ENCODE data around the gene PMM1. TPM values are rescaled to one million over a fixed set of nuclear protein-coding genes. Genes with fewer than 3 reads are reported as not detected.

The PMM1 gene
- total and polyA plus RNA-seq, 4 experiments from 2014 or later: 31.7 to 45.7 (median 32.5) TPM

DNA sequence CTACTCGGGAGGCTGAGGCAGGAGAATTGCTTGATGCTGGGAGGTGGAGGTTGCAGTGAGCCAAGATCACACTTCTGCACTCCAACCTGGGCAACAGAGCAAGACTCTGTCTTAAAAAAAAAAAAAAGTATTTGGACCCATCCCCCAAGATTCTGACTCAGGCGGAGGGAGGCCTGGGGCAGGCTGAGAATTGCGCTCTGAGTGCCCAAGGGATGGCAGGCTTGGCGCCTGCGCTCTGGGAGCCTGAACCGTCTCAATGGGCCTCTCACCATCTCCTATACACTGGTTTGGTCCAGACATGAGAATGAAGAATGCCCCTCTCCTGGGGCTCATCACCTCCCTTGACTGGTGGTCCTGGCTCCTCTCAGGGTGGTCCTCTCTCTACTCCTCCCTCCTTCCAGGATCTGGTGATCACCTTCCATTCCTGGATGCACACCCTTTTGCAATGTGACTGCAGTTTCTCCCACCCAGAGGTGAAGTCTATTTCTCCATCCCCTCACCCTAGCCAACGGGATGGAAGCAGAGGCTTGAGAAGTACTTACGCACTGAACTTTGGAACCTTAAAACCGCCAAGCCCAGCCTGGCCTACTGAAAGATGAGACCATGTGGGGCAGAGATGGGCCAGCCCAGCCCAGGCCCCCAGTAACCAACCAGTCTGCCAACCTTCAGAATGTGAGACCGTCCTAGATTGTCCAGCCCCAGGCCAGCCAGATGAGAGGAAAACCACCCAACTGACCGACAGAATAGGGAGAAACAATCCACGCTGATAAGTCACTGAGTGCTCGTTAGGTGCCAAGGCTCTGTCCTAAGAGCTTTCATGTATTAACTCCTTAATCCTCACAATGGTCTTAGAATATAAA lies 50.3 kb downstream of the PMM1 start:
- Histone ChIP-seq H3K36me3 (ENCODE audit: insufficient read depth, low read length) (peaks cover 5% of the 10 kb centered on the region), H3K4me1 (ENCODE audit: insufficient read depth, low read length) (peaks cover 17% of the 10 kb centered on the region), H3K27me3 (ENCODE audit: insufficient read depth, low read length) (no peaks in the 10 kb centered on the region), H3K27ac (ENCODE audit: low read depth, low read length) (no peak overlapping the region), H3K4me3 (ENCODE audit: low read length in 2 of 2) (no peak overlapping the region), H3K9me3 (ENCODE audit: control insufficient read depth in 1 of 2, low read length in 2 of 2) (no peaks in the 10 kb centered on the region)
- ChIA-PET POLR2A (ENCODE audit: partially characterized antibody) (no interaction called here), CTCF (ENCODE audit: partially characterized antibody) (no interaction called here)
- peaks cover 4 to 27% of the 10 kb centered on the region in 2 donors for H3K36me3 Mint-ChIP-seq
- no peak for DNase-seq
- H3K9me3 Mint-ChIP-seq: peaks cover 0 to 1% (median 0%) of the 10 kb centered on the region in 8 donors
- H3K27ac Mint-ChIP-seq: peak overlapping the region in 4 of 7 donors; percentile 7 to 79 (median 52)
- no peak overlapping the region for H3K4me3 Mint-ChIP-seq
- H3K27me3 Mint-ChIP-seq: no peaks in the 10 kb centered on the region
- intact Hi-C loops (cut with micrococcal nuclease): no loop called here
- peaks cover 21 to 37% (median 30%) of the 10 kb centered on the region in 4 donors for H3K4me1 Mint-ChIP-seq

DNA sequence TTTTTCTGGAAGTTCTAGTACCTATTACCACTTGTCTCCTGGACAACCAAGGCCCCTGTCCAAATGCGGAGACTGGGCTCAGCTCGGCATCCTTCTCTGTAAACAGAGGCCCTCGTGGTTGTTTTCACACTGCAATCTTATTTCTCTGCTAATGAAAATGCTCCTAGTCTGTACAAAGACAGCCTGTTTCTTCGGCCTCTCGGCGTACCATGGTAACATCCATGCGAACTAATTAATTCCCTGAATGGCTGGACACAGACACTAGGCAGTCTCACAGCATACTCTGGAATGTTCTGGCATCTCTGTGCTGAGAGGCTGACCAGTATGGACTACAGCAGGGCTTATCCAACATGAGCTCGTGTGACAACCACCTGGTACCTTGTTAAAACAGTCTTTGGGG lies 51.1 kb downstream of the PMM1 start:
- peaks cover 0 to 1% (median 0%) of the 10 kb centered on the region in 8 donors for H3K9me3 Mint-ChIP-seq
- no peaks in the 10 kb centered on the region for H3K27me3 ChIP-seq (ENCODE audit: insufficient read depth, low read length)
- H3K27ac ChIP-seq (ENCODE audit: low read depth, low read length): no peak overlapping the region
- H3K27ac Mint-ChIP-seq: peak overlapping the region in 1 of 7 donors; percentile 7
- ChIA-PET CTCF (ENCODE audit: partially characterized antibody) (no interaction called here), POLR2A (ENCODE audit: partially characterized antibody) (no interaction called here)
- peaks cover 4 to 25% of the 10 kb centered on the region in 2 donors for H3K36me3 Mint-ChIP-seq
- intact Hi-C loops (cut with micrococcal nuclease): no loop called here
- peaks cover 19 to 34% (median 25%) of the 10 kb centered on the region in 4 donors for H3K4me1 Mint-ChIP-seq
- no peak for DNase-seq
- no peak overlapping the region for H3K4me3 Mint-ChIP-seq
- peaks cover 14% of the 10 kb centered on the region for H3K4me1 ChIP-seq (ENCODE audit: insufficient read depth, low read length)
- no peaks in the 10 kb centered on the region for H3K9me3 ChIP-seq (ENCODE audit: control insufficient read depth in 1 of 2, low read length in 2 of 2)
- H3K4me3 ChIP-seq (ENCODE audit: low read length in 2 of 2): no peak overlapping the region
- no peaks in the 10 kb centered on the region for H3K27me3 Mint-ChIP-seq
- H3K36me3 ChIP-seq (ENCODE audit: insufficient read depth, low read length): peaks cover 5% of the 10 kb centered on the region

DNA sequence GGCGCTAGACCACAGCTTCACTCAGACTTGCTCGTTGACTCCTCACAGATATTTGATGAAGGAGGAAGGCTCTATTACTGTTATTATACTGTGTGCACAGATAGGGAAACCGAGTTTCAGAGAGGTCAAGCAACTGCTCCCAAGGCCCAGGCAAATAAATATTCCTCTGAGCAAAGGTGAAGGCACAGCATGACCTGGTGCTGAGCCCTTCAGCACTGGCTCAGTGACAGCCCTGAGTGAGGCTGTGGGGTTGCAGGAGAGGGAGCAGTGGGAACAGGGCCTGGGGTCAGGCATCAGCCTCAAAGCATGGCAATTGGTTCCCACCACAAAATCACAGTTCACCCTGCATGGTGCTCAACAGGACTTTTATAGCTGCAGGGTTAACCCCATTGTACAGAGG lies 52.4 kb downstream of the PMM1 start:
- ChIA-PET CTCF (ENCODE audit: partially characterized antibody) (interaction anchor here (1.6 kb wide), 1 partner anchor 10 kb away, joined by 4 read pairs; no protein-coding TSS in a partner anchor), POLR2A (ENCODE audit: partially characterized antibody) (no interaction called here)
- Mint-ChIP-seq H3K27me3 (no peaks in the 10 kb centered on the region), H3K27ac (peak overlapping the region in 3 of 7 donors; percentile 13 to 76 (median 13)), H3K36me3 (peaks cover 4 to 30% of the 10 kb centered on the region in 2 donors), H3K4me1 (peaks cover 11 to 24% (median 14%) of the 10 kb centered on the region in 4 donors), H3K9me3 (no peaks in the 10 kb centered on the region), H3K4me3 (no peak overlapping the region)
- no peak overlapping the region for H3K4me3 ChIP-seq (ENCODE audit: low read length in 2 of 2)
- no peaks in the 10 kb centered on the region for H3K9me3 ChIP-seq (ENCODE audit: control insufficient read depth in 1 of 2, low read length in 2 of 2)
- no peaks in the 10 kb centered on the region for H3K27me3 ChIP-seq (ENCODE audit: insufficient read depth, low read length)
- peaks cover 5% of the 10 kb centered on the region for H3K36me3 ChIP-seq (ENCODE audit: insufficient read depth, low read length)
- H3K27ac ChIP-seq (ENCODE audit: low read depth, low read length): no peak overlapping the region
- H3K4me1 ChIP-seq (ENCODE audit: insufficient read depth, low read length): peaks cover under 1% of the 10 kb centered on the region
- intact Hi-C loops (cut with micrococcal nuclease): no loop called here
- DNase-seq: no peak

DNA sequence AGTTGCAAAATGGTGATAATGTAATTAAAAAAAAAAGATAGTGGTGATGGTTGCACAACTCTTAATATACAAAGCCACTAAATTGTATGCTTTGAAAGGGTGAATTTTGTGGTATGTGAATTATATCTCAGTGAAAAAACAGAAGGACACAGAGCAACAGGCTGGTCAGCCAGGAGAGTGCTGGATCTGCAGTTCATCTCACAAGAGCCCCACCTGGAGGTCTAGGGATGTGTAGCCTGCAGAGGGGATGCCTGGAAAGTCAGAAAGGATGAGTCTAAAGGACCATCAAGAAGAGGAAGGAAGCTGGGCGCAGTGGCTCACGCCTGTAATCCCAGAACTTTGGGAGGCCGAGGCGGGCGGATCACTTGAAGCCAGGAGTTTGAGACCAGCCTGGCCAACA lies 54.4 kb downstream of the PMM1 start:
- Histone ChIP-seq H3K9me3 (ENCODE audit: control insufficient read depth in 1 of 2, low read length in 2 of 2) (no peaks in the 10 kb centered on the region), H3K36me3 (ENCODE audit: insufficient read depth, low read length) (peaks cover 19% of the 10 kb centered on the region), H3K27ac (ENCODE audit: low read depth, low read length) (no peak overlapping the region), H3K4me3 (ENCODE audit: low read length in 2 of 2) (no peak overlapping the region), H3K4me1 (ENCODE audit: insufficient read depth, low read length) (no peaks in the 10 kb centered on the region), H3K27me3 (ENCODE audit: insufficient read depth, low read length) (no peaks in the 10 kb centered on the region)
- POLR2A ChIA-PET (ENCODE audit: partially characterized antibody): interaction anchor here (1.2 kb wide), 1 partner anchor 8 kb away, joined by 3 read pairs; no protein-coding TSS in a partner anchor
- intact Hi-C loops (cut with micrococcal nuclease): no loop called here
- no peak for DNase-seq
- CTCF ChIA-PET (ENCODE audit: partially characterized antibody): interaction anchor here (1.6 to 2.3 kb wide), 3 partner anchors 8 to 131 kb away, joined by 4 to 7 read pairs (median 5); no protein-coding TSS in a partner anchor
- peak overlapping the region in 1 of 8 donors; percentile 53 for H3K4me3 Mint-ChIP-seq
- peaks cover 4 to 28% of the 10 kb centered on the region in 2 donors for H3K36me3 Mint-ChIP-seq
- H3K27me3 Mint-ChIP-seq: no peaks in the 10 kb centered on the region
- peaks cover 3 to 8% (median 4%) of the 10 kb centered on the region in 4 donors for H3K4me1 Mint-ChIP-seq
- no peaks in the 10 kb centered on the region for H3K9me3 Mint-ChIP-seq
- H3K27ac Mint-ChIP-seq: peak overlapping the region in 1 of 7 donors; percentile 3

DNA sequence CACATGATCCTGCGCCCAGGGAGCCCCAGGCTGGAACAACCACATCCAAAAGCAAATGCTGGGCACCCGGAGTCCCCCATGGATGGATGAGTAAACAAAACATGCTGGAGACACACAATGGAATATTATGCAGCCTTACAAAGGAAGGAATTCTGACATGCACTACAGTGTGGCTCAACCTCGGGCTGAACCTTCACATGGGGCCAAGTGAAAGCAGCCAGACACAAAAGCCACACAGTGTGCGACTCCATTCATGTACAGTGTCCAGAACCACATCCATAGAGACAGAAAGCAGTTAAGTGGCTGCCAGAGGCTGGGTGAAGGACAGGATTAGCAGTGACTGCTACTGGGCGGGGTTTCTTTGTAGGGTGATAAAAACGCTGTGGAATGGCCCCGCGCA lies 55.4 kb downstream of the PMM1 start:
- intact Hi-C loops (cut with micrococcal nuclease): no loop called here
- H3K27me3 Mint-ChIP-seq: no peaks in the 10 kb centered on the region
- Histone ChIP-seq H3K27ac (ENCODE audit: low read depth, low read length) (no peak overlapping the region), H3K9me3 (ENCODE audit: control insufficient read depth in 1 of 2, low read length in 2 of 2) (no peaks in the 10 kb centered on the region), H3K27me3 (ENCODE audit: insufficient read depth, low read length) (no peaks in the 10 kb centered on the region), H3K4me1 (ENCODE audit: insufficient read depth, low read length) (no peaks in the 10 kb centered on the region), H3K36me3 (ENCODE audit: insufficient read depth, low read length) (peaks cover 21% of the 10 kb centered on the region), H3K4me3 (ENCODE audit: low read length in 2 of 2) (no peak overlapping the region)
- no peaks in the 10 kb centered on the region for H3K9me3 Mint-ChIP-seq
- DNase-seq: no peak
- H3K4me1 Mint-ChIP-seq: peaks cover 2 to 5% (median 4%) of the 10 kb centered on the region in 4 donors
- no peak overlapping the region for H3K4me3 Mint-ChIP-seq
- CTCF ChIA-PET (ENCODE audit: partially characterized antibody): interaction anchor here (1.6 to 2.3 kb wide), 3 partner anchors 7 to 130 kb away, joined by 4 to 7 read pairs (median 5); no protein-coding TSS in a partner anchor
- H3K36me3 Mint-ChIP-seq: peaks cover 5 to 33% of the 10 kb centered on the region in 2 donors
- POLR2A ChIA-PET (ENCODE audit: partially characterized antibody): no interaction called here
- no peak overlapping the region for H3K27ac Mint-ChIP-seq

DNA sequence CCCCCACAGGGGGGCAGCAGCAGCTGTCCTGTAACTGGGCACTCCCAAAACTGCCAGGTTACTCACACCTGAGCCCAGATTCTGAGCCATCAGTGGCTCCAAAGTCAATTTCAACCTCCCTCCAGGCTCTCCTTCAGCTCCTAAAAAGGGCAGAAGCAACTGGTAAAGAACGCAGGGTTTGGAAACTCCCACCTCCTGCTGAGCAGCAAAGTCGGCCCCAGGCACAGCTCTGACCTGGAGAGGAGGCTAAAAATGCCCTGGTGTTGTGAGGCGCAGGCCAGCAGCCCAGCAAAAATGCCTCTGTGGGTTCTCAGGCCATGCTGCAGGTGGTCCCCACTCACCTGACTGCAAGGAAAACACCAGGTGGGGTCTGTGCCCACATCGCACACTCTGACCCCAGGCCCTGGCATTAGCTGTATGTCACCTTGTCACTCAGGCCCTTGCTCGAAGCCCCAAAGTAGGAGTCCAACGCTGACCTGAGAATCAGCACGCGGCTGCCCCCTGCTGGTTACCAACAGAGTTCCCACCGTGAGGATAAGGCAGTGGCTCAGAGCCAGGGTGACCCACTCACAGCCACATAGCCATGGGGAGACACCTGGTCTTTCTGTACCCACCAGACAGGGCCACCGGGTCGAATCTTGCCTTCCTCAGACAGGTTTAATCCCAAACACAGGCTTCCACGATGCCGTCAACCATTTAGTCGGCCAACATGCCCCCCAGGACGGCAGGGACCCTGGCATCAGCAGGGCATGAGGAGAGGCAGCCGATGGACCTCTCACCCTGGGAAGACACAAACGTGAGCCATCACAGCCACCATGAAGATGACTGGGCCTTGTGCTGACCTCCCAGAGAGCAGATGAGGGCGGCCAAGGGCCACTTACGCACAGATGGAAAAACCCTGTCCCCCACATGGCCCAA lies 56.5 kb downstream of the PMM1 start:
- POLR2A ChIA-PET (ENCODE audit: partially characterized antibody): interaction anchor here (1.0 kb wide), 1 partner anchor 129 kb away, joined by 4 read pairs; no protein-coding TSS in a partner anchor
- Mint-ChIP-seq H3K4me3 (peak overlapping the region in 1 of 8 donors; percentile 31), H3K9me3 (no peaks in the 10 kb centered on the region), H3K4me1 (peaks cover 2 to 5% (median 4%) of the 10 kb centered on the region in 4 donors), H3K27me3 (no peaks in the 10 kb centered on the region), H3K36me3 (peaks cover 15 to 40% of the 10 kb centered on the region in 2 donors), H3K27ac (peak overlapping the region in 5 of 7 donors; percentile 12 to 62 (median 35))
- intact Hi-C loops (cut with micrococcal nuclease): no loop called here
- Histone ChIP-seq H3K4me3 (ENCODE audit: low read length in 2 of 2) (no peak overlapping the region), H3K4me1 (ENCODE audit: insufficient read depth, low read length) (no peaks in the 10 kb centered on the region), H3K36me3 (ENCODE audit: insufficient read depth, low read length) (peaks cover 30% of the 10 kb centered on the region), H3K27me3 (ENCODE audit: insufficient read depth, low read length) (no peaks in the 10 kb centered on the region), H3K27ac (ENCODE audit: low read depth, low read length) (no peak overlapping the region), H3K9me3 (ENCODE audit: control insufficient read depth in 1 of 2, low read length in 2 of 2) (no peaks in the 10 kb centered on the region)
- CTCF ChIA-PET (ENCODE audit: partially characterized antibody): interaction anchor here (0.8 to 2.0 kb wide), 10 partner anchors 9 to 133 kb away, joined by 3 to 11 read pairs (median 4); no protein-coding TSS in a partner anchor
- peak; percentile 50 to 61 (median 54) for DNase-seq
